NB4 (cell line): ENCODE measurements around the gene LDLRAD3.
"Not testable (repeated sequence)": the region's sequence is repeated elsewhere in the genome, so short reads cannot be mapped to it uniquely, and the experiment has no call there.

ENCODE experiments used
- DNase-seq: peaks from one replicate; pipeline ENCODE4 v3.0.0; 2010; ENCODE audit warnings: low read depth
- H3K4me3 ChIP-seq: one replicate; pipeline ENCODE4 v1.5.1; 2011; ENCODE audit warnings: mild to moderate bottlenecking, low read depth, low read length, moderate library complexity
- CTCF ChIP-seq: IDR thresholded peaks from one replicate; pipeline ENCODE4 v1.5.1; 2012; ENCODE audit warnings: low read depth, low read length
- MYC ChIP-seq: IDR thresholded peaks from 2 replicates; pipeline ENCODE4 v1.6.1; 2011; ENCODE audit warnings: low read depth, low read length
- POLR2A ChIP-seq: IDR thresholded peaks from 2 replicates; pipeline ENCODE4 v1.6.1; 2011; ENCODE audit warnings: mild to moderate bottlenecking; ENCODE audit not compliant: insufficient read length; ENCODE audit errors: extremely low read depth
- TF ChIP-seq, protein P1 (sequence below): IDR thresholded peaks from 2 replicates; pipeline ENCODE4 v1.6.1; 2011; ENCODE audit warnings: low read depth, low read length

LDLRAD3 gene

GRCh38 chr11:36186340-36187175, 242.7 kb downstream of the LDLRAD3 start:
- no peak for TF ChIP-seq MYC
- TF ChIP-seq POLR2A = no peak
- no peak for TF ChIP-seq CTCF
- TF ChIP-seq, protein P1, sequence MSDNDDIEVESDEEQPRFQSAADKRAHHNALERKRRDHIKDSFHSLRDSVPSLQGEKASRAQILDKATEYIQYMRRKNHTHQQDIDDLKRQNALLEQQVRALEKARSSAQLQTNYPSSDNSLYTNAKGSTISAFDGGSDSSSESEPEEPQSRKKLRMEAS = no peak
- no peak for DNase-seq
- no peak overlapping the region for H3K4me3 ChIP-seq

GRCh38 chr11:36187622-36188021, 243.8 kb downstream of the LDLRAD3 start:
- DNase-seq = no peak
- TF ChIP-seq POLR2A (no peak), CTCF (no peak), MYC (no peak)
- TF ChIP-seq, protein P1 = no peak
- no peak overlapping the region for H3K4me3 ChIP-seq

DNA sequence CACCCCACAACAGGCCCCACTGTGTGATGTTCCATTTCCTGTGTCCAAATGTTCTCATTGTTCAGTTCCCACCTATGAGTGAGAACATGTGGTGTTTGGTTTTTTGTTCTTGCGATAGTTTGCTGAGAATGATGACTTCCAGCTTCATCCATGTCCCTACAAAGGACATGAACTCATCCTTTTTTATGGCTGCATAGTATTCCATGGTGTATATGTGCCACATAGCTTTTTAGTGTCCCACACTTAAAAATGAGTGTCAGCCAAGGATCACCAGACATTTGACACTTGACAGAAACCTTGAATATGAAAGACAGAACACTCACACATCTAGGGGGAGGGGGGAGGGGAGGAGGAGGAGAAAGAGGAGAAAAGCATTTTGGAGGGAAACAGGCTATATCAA, 245.9 kb downstream of the LDLRAD3 start:
- not testable (repeated sequence) for DNase-seq, H3K4me3 ChIP-seq

DNA sequence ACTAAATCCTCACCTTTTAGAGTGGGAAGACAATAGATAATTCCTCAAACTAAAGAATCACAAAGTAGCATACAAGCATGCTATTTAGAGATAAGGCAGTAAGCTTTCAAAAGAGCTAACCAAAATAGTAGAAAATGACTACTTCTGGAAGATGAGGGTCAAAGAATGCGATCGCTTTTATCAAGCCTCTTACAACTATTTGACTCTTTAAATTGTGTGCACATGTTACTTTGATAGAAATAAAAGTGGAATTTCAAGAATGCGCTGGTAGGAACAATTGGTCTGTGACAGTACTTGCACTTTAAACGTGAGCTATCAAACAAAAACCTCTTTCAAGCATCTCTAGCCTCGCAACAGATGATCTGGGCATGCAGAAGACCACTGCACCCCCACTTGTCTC, 248.1 kb downstream of the LDLRAD3 start:
- no peak overlapping the region for H3K4me3 ChIP-seq
- no peak for DNase-seq
- TF ChIP-seq CTCF (no peak), MYC (no peak), POLR2A (no peak)
- TF ChIP-seq, protein P1 = no peak

DNA sequence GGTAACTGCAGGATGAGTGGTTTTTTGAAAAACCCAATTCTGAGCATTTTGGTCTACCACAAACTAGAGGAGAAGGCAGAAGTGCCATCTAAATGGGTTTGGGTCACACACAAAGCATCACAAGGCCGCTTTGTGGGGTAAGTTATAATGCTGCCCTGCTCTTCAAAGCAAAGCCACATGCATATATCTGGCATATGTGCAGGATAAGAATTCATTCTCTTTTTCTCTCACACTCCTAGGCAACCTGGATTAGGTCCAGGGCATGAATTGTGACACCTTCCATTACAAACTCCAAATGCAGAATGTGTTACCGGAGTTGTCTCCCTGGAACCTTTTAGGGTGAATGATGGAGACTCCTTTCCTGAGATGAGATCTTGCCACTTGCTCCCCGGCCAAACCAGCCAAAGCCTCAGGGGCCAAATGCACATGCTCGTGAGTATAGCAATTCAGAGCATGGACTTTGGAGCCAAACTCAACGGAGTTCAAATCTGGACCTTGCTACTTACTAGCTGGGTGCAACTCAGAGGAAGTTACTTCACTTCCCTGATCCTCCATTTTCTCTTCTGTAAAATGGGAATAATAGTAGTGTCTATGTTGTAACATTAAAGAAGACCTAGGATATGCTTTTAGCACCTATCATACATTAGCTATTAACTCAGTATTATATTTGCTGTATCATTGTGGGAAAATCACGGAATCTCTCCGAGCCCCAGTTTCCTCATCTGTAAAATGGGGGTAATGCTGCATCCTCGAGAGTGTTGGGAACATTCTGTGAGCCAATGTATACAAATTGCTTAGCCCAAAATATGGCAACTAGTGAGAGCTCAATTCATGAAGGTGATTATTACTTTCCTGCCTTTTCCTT, 248.8 kb downstream of the LDLRAD3 start:
- no peak for TF ChIP-seq POLR2A
- no peak for TF ChIP-seq CTCF
- TF ChIP-seq, protein P1 = no peak
- no peak for TF ChIP-seq MYC
- H3K4me3 ChIP-seq = no peak overlapping the region
- DNase-seq = no peak

DNA sequence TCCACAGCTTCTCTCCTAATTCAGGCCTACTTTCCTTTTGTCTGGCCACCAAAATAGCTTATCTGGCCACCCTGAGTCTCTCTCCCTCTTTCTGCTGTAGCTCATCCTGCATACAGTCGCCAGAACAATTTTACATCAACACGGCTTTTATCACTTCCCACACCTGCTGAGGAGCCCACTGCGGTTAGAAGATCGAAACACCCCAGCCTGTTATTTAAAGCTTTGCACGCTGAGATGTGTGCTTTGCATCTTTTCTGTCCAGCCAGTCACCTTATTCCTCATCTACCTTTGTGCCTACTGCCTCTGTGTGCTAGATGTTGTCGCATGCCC, 249.4 kb downstream of the LDLRAD3 start:
- no peak overlapping the region for H3K4me3 ChIP-seq
- DNase-seq = no peak
- TF ChIP-seq, protein P1 = no peak
- TF ChIP-seq MYC = no peak
- TF ChIP-seq POLR2A = no peak
- TF ChIP-seq CTCF = no peak
